HG02943 (cell line): Measurements from ENCODE around the gene KRT12.

Experiments used
- ATAC-seq: cut with Tn5 transposase; IDR thresholded peaks from one replicate; pipeline ENCODE4 v1.9.1; 2021; ENCODE audit warnings: mild to moderate bottlenecking, low read depth, moderate library complexity; ENCODE audit not compliant: unreplicated experiment

The KRT12 gene

GRCh38 chr17:40866838-40867237, at the start of gene KRT12:
Gene KRT12 (minus strand): TSS chr17:40867223. CDS start chr17:40867186, 37 bp downstream.
- ATAC-seq, result no peak

GRCh38 chr17:40916366-40916765, 49.3 kb upstream of the KRT12 start:
- no peak for ATAC-seq

GRCh38 chr17:40915721-40916256, 48.8 kb upstream of the KRT12 start:
- no peak for ATAC-seq

- no peak for ATAC-seq
These were observed 48.2 kb upstream of the KRT12 start for GRCh38 chr17:40915199-40915661.

GRCh38 chr17:40914075-40914855, 47.2 kb upstream of the KRT12 start:
- no peak for ATAC-seq

GRCh38 chr17:40912486-40913210, 45.6 kb upstream of the KRT12 start:
- ATAC-seq, result no peak

GRCh38 chr17:40910441-40910841, 43.4 kb upstream of the KRT12 start:
- no peak for ATAC-seq

GRCh38 chr17:40909755-40910154, 42.7 kb upstream of the KRT12 start:
- ATAC-seq, result no peak

GRCh38 chr17:40909351-40909750, 42.3 kb upstream of the KRT12 start:
- no peak for ATAC-seq

- ATAC-seq, result no peak
These were observed 39.6 kb upstream of the KRT12 start for GRCh38 chr17:40906613-40907012.

- no peak for ATAC-seq
These were observed 38.3 kb upstream of the KRT12 start for GRCh38 chr17:40905370-40905769.

GRCh38 chr17:40903129-40903847, 36.3 kb upstream of the KRT12 start:
- no peak for ATAC-seq

GRCh38 chr17:40902498-40902897, 35.5 kb upstream of the KRT12 start:
- ATAC-seq, result no peak

GRCh38 chr17:40901981-40902474, 35.0 kb upstream of the KRT12 start:
- ATAC-seq, result no peak

- ATAC-seq, result no peak
These were observed 33.9 kb upstream of the KRT12 start for GRCh38 chr17:40900809-40901356.

GRCh38 chr17:40896916-40897455, 30.0 kb upstream of the KRT12 start:
- ATAC-seq, result no peak

GRCh38 chr17:40895106-40895730, 28.2 kb upstream of the KRT12 start:
- no peak for ATAC-seq

- ATAC-seq, result no peak
These were observed 21.2 kb upstream of the KRT12 start for GRCh38 chr17:40888196-40888720.

GRCh38 chr17:40886090-40886489, 19.1 kb upstream of the KRT12 start:
- no peak for ATAC-seq
